Uterus (tissue), 4 donors: ENCODE data around the gene NSRP1. TPM values are rescaled to one million over a fixed set of nuclear protein-coding genes. Genes with fewer than 3 reads are reported as not detected.

ENCODE experiments used
- DNase-seq, 2 donors: peaks; one replicate each; pipeline ENCODE4 v3.0.0-alpha.2; 2019 to 2020
- H3K27ac ChIP-seq, 2 donors: fragments of 200-600 bp; sonication (generic); 1 replicate in 1 of 2; 2 replicates in 1 of 2; pipeline ENCODE4 v1.5.1; 2016 to 2018
- H3K27me3 ChIP-seq, 2 donors: fragments of 200-600 bp; sonication (generic); one replicate each; pipeline ENCODE4 v1.5.1; 2018 to 2019; ENCODE audit warnings: control low read depth in 1 of 2
- H3K36me3 ChIP-seq, 2 donors: fragments of 200-600 bp; sonication (generic); one replicate each; pipeline ENCODE4 v1.5.1; 2019; ENCODE audit warnings: control low read depth in 1 of 2
- H3K4me1 ChIP-seq, 2 donors: fragments of 200-600 bp; sonication (generic); one replicate each; pipeline ENCODE4 v1.5.1; 2018 to 2019; ENCODE audit warnings: control low read depth in 1 of 2
- H3K4me3 ChIP-seq, 2 donors: fragments of 200-600 bp; sonication (generic); 1 replicate in 1 of 2; 2 replicates in 1 of 2; pipeline ENCODE4 v1.5.1; 2018 to 2019; ENCODE audit warnings: mild to moderate bottlenecking in 1 of 2
- H3K9me3 ChIP-seq, 2 donors: fragments of 200-600 bp; sonication (generic); one replicate each; pipeline ENCODE4 v1.5.1; 2019; ENCODE audit warnings: control low read depth in 1 of 2
- POLR2A ChIP-seq, 2 donors: fragments of 450-650 bp; IDR thresholded peaks; one replicate each; pipeline ENCODE4 v1.6.1; 2016; ENCODE audit warnings: antibody characterized with exemption in 2 of 2, mild to moderate bottlenecking in 1 of 2, moderate library complexity in 1 of 2
- intact Hi-C: fragments of 100-400 bp; cut with DNase I; formaldehyde crosslinking; loops from one replicate; pipeline ENCODE4 v1.15.1; 2023; ENCODE audit warnings: low total_unique reads
- total RNA-seq, 4 donors: library from RNA; depleted of rRNA in 3 of 4; stranded (reverse); fragments of >200 nt in 3 of 4; gene quantifications; one replicate each; pipeline versions ENCODE4 v1.1.0 to v1.2.4, GENCODE V29; 2014 to 2023
- TF ChIP-seq, protein P1 (sequence below), 4 experiments: fragments of 200-600 bp in 2 of 4; fragments of 450-650 bp in 2 of 4; sonication (generic) in 2 of 4; IDR thresholded peaks; one replicate each; pipeline ENCODE4 v1.5.1; 2016 to 2019; ENCODE audit warnings: antibody characterized with exemption in 4 of 4, mild to moderate bottlenecking in 2 of 4, moderate library complexity in 1 of 4
- donor health status: DM: yes; HTN: yes; CAD: no.

Gene NSRP1
- total RNA-seq, 4 donors from 2014 or later = 8.8 to 53.1 (median 26.8) TPM

DNA sequence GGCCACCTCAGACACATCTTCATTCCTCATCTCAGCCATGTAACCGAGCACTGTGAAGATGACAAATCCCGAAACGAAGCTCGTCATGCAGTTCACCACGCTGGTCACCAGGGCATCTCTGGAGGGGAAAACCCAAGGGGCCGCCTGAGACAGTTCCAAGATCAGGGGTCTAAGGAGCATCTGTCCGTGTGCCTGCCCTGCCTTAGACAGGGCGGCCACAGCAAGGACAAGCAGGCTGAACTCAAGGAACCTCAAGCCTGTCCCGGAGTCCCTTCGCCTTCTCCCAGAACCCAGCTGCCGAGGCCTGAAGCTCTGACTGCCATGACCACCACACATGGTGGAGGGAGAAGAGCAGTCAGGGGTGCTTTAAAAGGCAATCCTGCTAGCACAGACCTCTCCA, 96.1 kb downstream of the NSRP1 start:
- no peak for TF ChIP-seq POLR2A (IDR thresholded peaks at IDR 0.05)
- TF ChIP-seq, protein P1, sequence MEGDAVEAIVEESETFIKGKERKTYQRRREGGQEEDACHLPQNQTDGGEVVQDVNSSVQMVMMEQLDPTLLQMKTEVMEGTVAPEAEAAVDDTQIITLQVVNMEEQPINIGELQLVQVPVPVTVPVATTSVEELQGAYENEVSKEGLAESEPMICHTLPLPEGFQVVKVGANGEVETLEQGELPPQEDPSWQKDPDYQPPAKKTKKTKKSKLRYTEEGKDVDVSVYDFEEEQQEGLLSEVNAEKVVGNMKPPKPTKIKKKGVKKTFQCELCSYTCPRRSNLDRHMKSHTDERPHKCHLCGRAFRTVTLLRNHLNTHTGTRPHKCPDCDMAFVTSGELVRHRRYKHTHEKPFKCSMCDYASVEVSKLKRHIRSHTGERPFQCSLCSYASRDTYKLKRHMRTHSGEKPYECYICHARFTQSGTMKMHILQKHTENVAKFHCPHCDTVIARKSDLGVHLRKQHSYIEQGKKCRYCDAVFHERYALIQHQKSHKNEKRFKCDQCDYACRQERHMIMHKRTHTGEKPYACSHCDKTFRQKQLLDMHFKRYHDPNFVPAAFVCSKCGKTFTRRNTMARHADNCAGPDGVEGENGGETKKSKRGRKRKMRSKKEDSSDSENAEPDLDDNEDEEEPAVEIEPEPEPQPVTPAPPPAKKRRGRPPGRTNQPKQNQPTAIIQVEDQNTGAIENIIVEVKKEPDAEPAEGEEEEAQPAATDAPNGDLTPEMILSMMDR (IDR thresholded peaks at IDR 0.05) = no peak
- no peak for DNase-seq
- intact Hi-C loops = no loop called here
- no peaks in the 10 kb centered on the region for H3K4me1 ChIP-seq
- no peaks in the 10 kb centered on the region for H3K36me3 ChIP-seq
- H3K9me3 ChIP-seq = no peaks in the 10 kb centered on the region
- H3K27ac ChIP-seq = no peak overlapping the region
- no peaks in the 10 kb centered on the region for H3K27me3 ChIP-seq
- H3K4me3 ChIP-seq = no peak overlapping the region

DNA sequence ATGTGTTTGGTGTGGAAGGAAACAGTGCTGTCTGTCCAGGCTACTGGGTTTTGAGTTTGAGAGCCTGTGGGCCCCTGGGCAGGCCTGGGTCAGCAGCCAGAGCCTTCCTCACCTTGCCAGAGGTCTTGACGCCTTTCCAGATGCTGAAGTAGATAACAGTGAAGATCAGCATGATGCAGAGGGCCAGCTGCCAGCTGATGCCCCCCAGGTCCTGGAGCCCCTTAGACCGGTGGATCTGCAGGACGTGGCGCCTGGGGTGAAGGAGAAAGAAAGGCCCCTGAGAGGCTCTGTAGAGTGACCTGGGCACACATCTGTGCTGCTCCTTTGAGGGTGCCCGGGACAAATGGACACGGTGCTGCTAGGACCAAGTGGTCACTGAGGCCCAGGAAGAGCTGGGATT, 100.4 kb downstream of the NSRP1 start:
- no peak for TF ChIP-seq POLR2A (IDR thresholded peaks at IDR 0.05)
- intact Hi-C loops = no loop called here
- Histone ChIP-seq H3K27ac (no peak overlapping the region), H3K27me3 (no peaks in the 10 kb centered on the region), H3K4me3 (no peak overlapping the region), H3K4me1 (no peaks in the 10 kb centered on the region), H3K9me3 (no peaks in the 10 kb centered on the region), H3K36me3 (no peaks in the 10 kb centered on the region)
- DNase-seq = no peak

DNA sequence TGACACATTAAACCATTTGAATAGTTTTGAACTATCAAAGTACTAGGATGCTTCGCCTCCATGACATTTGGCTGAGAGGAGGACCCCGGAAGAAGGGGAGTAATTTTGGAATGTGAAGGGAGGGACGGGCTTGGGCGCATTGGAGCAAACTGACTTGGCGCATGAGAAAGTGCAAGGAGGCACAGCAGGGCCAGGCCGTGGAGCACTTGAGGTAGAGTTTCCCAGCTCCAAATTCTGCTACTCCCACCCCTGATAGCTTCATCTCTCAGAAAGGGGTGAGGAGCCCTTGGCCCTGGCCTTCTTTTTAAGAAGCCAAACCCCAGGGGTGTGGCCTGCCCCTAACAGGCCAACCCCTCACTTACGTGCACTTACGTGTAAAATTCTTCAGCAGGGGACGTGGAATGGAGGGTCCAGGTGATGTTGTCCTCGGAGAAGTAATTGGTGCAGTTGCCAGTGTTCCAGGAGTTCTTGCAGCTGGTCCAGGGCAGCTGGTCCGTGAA, 101.2 kb downstream of the NSRP1 start:
- no peaks in the 10 kb centered on the region for H3K9me3 ChIP-seq
- no peaks in the 10 kb centered on the region for H3K4me1 ChIP-seq
- TF ChIP-seq, protein P1 (IDR thresholded peaks at IDR 0.05) = no peak
- no peak for TF ChIP-seq POLR2A (IDR thresholded peaks at IDR 0.05)
- H3K27me3 ChIP-seq = no peaks in the 10 kb centered on the region
- no peaks in the 10 kb centered on the region for H3K36me3 ChIP-seq
- no peak overlapping the region for H3K27ac ChIP-seq
- H3K4me3 ChIP-seq = no peak overlapping the region
- intact Hi-C loops = no loop called here
- no peak for DNase-seq

DNA sequence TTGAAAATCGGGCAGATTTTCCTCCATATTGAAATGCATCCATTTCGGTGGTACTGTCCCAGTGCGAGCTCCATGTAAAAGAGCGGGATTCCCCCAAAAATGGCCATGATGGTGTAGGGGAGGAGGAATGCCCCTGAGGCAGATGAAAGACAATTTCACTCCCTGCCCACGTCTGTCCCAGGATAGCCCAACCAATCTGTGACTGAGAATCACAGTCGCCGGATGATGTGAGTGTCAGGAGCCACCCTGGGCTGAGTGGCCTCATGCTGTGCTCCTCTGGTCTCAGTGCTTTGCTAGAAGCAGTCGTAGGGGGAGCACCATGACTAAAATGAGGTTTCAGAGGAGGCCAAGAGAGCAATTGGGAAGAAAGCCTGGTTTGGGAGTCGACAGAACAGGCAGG, 102.2 kb downstream of the NSRP1 start:
- no peaks in the 10 kb centered on the region for H3K36me3 ChIP-seq
- no peak overlapping the region for H3K27ac ChIP-seq
- DNase-seq = no peak
- TF ChIP-seq, protein P1 (IDR thresholded peaks at IDR 0.05) = no peak
- no peak for TF ChIP-seq POLR2A (IDR thresholded peaks at IDR 0.05)
- H3K4me3 ChIP-seq = no peak overlapping the region
- H3K4me1 ChIP-seq = no peaks in the 10 kb centered on the region
- intact Hi-C loops = no loop called here
- H3K9me3 ChIP-seq = no peaks in the 10 kb centered on the region
- H3K27me3 ChIP-seq = no peaks in the 10 kb centered on the region

DNA sequence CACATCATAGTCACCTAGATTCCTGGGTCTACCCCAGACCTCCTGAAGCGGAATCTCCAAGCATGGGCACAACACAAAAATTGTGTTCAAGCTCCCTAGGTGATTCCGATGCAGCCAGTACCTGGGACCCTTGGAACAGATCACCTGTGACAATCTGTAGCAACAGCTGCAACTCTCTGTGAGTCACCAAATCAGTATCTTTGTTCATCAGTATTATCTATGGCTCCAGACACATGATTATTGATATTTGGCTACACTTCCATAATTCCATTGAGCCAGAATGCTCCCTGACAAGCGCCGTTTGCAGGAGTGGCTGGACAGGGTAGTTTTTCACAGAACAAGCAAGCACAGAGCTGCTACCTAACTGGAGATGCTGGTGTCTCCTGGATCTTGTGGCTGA, 102.7 kb downstream of the NSRP1 start:
- Histone ChIP-seq H3K4me1 (no peaks in the 10 kb centered on the region), H3K36me3 (no peaks in the 10 kb centered on the region), H3K4me3 (no peak overlapping the region), H3K9me3 (no peaks in the 10 kb centered on the region), H3K27me3 (no peaks in the 10 kb centered on the region), H3K27ac (no peak overlapping the region)
- no peak for DNase-seq
- intact Hi-C loops = no loop called here
- no peak for TF ChIP-seq POLR2A (IDR thresholded peaks at IDR 0.05)
- TF ChIP-seq, protein P1 (IDR thresholded peaks at IDR 0.05) = no peak

DNA sequence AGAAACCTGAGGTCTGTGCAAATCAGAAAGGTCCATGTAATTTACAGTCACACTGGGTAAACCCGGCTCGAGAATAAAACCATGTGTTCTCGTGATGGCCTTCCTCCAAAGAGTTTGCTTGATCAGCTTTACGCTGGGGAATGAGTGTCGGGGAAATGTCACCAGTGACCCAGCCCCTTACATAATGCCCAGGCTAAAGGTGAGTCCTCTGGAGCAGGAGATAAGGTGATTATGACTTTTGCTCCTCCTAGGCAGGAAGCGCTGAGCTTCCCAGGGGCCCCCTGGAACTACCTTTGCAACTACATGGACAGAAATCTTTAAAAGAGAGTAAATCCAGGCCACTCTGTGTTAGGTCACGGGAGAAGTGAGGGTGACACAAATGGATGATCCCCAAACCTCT, 103.2 kb downstream of the NSRP1 start:
- Histone ChIP-seq H3K9me3 (no peaks in the 10 kb centered on the region), H3K36me3 (no peaks in the 10 kb centered on the region), H3K4me3 (no peak overlapping the region), H3K4me1 (no peaks in the 10 kb centered on the region), H3K27me3 (no peaks in the 10 kb centered on the region), H3K27ac (no peak overlapping the region)
- no peak for DNase-seq
- TF ChIP-seq, protein P1 (IDR thresholded peaks at IDR 0.05) = no peak
- TF ChIP-seq POLR2A (IDR thresholded peaks at IDR 0.05) = no peak
- intact Hi-C loops = no loop called here
